ENCODE data around the gene ALDH3B1.

The ALDH3B1 gene

DNA sequence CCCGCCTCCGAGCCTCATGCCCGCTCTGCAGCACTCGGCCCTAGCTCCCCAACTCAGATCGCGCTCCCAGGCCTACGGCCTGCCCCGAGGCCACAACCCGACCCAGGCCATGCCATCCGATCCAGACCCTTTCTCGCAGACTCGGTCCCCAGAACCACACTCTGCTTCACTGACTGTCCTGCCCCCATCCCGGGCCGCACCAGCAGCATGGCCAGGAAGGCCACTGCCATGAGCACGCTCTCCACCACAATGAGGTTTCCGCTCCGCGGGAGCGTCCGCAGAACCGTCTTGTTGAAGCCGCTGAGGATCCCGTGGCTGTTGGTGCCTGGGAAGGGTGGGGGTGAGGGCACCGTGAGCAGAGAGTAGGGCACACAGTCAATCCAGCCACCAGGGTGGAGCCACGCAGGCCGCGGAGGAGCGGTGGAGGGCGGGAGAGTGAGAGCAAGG, 12.6 kb upstream of the ALDH3B1 start:
- DNase-seq = no peak

DNA sequence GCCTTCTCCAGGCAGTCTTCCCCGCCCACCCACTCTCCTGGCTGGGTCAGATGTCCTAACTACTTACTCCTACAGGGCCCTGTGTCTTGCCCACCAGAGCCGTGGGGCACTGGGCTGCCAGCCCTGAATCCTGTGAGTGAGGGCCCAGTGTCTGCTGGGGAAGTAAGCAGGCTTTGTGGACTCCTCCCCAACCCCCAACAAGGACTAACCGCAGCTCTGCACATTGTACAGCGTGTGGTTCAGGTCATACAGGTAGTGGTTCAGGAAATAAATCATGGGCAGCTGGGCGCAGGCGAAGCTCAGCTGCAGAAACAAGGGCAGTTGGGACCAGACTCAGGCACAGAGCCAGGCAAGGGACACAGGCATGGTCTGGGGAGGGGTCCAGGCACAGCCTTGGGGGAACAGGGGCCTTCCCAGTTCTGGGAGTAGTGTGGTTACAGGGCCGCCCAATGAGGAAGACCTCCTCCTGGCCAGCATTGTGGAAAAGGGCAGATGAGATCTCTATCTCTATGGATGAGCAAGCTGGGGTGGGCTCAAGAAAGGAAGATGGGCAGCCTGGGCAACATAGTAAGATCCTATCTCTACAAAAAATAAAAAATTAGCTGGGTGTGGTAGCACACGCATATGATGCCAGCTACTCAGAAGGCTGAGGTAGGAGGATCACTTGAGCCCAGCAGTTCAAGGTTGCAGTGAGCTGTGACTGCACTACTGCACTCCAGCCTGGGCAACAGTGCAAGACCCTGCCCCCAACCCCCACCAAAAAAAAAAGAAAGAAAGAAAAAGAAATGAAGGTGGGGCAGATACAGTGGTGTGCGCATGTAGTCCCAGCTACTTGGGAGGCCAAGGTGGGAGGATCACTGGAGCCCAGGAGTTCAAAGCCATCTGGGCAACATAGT, 11.7 kb upstream of the ALDH3B1 start:
- DNase-seq = no peak

- DNase-seq = no peak
Measured at GRCh38 chr11:67999201-67999629, 10.9 kb upstream of the ALDH3B1 start.

- DNase-seq = no peak
Measured at GRCh38 chr11:67999704-68000103, 10.4 kb upstream of the ALDH3B1 start.

- DNase-seq = no peak
Measured at GRCh38 chr11:68002575-68002937, 7.6 kb upstream of the ALDH3B1 start.

DNA sequence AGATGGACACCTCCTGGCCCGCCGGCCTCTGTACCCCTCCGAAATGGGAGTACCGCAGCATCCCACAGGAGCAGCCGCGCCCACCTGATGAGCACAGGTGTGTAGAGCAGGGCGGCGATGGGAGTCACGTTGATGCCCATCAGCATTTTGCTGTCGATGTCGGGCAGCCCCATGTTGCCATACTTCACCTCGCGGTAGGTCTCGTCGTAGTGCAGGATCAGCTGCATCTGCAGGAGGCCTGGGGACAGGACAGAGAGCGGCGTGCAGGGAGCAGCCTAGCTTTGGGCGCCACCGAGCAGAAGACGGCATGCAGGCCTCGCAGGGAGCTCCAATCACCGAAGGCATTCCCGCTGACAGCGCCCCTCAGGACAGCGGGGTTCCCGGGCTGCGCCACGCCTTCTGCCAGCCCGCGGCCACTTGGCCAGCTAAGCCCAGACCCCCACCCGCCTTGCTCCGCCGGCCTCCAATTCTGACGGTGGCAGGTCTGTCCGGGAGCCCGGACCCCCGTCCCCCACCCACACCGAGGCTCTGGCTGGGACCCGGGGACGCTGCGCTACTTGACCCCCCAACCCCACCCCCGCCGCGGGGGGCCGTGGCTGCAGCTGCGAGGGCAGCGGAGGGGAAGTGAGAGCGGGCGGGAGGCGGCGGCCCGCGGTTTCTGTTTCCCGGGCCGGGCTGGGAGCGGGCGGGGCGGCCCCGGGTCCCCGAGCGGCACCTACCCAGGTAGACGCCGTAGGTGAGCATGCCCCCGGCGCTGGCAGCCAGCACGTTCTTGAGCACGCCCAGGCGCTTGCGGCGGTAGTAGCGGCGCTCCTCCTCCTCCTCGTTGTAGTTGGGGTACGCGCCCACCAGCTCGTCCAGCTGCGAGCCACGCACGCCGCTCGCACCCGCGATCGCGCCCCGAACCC, 6.9 kb upstream of the ALDH3B1 start:
- no peak for DNase-seq

GRCh38 chr11:68003846-68004550, 6.1 kb upstream of the ALDH3B1 start, which contains the start of gene UNC93B1:
TSS of gene UNC93B1 (minus strand) at chr11:68004097. CDS start at chr11:68004043, 54 bp downstream.
- DNase-seq = peak; percentile 20

GRCh38 chr11:68004551-68005335, 5.4 kb upstream of the ALDH3B1 start:
- no peak for DNase-seq

DNA sequence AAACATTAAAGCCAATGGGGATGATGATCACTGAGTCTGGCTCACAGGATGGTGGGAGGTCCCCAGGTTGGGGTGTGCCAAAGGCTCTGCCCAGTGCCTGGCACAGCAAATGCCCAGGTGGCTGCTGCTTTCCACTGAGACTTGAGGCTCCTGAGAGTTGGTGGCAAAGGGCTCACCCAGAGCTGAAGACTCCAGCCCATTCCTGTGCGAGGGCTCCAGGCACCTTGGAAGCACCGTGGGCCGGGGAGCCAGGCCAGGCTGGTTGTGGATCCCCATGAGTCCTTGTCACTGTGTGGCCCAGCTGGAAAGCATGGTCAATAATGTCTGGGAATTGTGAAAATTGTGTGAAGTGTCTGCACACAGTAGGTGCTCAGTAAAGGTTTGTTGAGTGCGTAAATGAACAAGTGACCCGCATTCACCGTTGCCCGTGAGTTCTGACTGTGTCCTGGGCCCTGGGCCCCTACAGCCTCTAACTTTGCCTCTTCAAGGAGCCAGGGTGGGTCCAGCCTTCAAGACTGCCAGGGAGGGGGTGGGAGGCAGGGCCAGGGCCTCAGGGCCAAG, 3.4 kb upstream of the ALDH3B1 start:
- DNase-seq = no peak

- no peak for DNase-seq
Measured at GRCh38 chr11:68007498-68008380, 2.4 kb upstream of the ALDH3B1 start.

DNA sequence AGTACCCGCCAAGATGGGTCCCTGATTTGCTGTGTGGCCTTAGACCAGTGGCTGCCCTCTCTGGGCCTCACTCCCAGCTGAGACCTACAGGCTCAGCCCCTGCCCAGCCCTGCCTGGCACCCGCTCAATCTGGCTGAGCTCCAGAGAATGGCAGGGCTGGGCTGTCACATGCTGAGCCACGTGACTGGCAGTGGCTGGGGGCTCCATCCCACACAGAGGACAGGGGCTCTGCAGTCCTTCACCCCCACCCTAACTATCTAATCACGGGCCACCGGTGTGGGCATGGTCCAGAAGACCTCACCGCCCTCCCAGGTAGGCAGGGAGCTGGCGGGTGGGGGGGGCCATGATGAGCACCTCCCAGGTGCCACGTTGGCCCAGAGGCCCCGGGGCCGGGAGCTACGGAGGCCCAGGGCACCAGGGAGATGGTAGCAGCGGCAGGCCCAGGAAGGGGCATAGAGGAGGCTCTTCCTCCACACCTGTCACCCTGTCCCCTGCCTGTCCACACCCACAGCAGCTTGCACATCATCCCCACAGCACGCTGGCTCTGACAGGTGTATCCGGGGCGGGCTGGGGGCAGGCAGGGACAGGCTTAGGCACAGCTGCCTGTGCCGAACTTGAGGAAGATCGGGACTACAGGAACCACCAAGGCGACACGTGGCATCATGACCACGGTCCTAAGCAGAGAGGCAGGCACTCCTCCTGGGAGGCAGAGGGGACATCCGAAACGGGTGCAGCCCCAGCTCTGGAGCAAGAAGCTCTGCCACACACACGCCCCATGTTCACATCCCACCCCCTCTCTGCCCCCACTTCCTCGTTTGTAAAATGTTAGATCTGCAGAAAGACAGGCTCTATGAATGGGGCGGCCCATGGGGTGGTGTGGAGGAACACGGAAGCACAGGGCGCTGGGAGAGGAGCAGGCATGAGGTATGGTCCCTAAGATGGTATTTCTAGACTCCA, 1.5 kb upstream of the ALDH3B1 start:
- DNase-seq = peak; percentile 36

DNA sequence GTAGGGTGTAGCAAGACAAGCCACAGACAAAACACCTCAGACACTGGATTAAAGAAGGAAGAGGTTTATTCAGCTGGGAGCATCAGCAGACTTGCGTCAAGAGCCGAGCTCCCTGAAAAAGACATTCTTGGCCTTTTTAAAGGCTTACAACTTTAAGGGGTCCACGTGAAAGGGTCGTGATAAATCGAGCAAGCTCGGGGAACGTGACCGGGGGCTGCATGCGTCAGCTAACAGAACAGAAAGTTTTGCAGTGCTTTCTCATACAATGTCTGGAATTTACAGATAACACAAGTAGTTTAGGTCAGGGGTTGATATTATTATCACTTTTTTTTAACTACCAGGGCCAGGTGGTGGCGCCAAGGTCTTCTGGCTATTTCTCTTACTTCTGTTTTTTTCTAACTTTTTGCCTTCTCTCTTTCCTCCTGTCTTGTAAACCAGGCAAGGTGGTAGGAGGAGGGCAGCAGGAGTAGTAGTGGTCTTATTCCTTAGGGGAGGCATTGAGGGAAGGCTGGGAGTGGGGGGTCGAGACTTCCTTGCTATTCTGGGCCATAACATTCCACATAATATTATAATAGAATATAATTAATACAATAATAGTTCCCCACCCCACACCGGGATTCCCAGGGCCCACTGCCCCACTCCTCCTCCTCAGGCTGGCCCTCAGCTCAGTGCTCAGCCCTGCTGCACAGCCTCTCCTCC, 587 bp upstream of the ALDH3B1 start:
- DNase-seq = no peak

- DNase-seq = no peak
Measured at GRCh38 chr11:68011051-68011943, 1.2 kb downstream of the ALDH3B1 start.

- DNase-seq = no peak
Measured at GRCh38 chr11:68012044-68012842, 2.1 kb downstream of the ALDH3B1 start.

GRCh38 chr11:68012843-68013610, 2.9 kb downstream of the ALDH3B1 start:
- DNase-seq = no peak

- no peak for DNase-seq
Measured at GRCh38 chr11:68013611-68014156, 3.6 kb downstream of the ALDH3B1 start.

All from SHP77 treated with DMSO at 0.1 percent for 48 hours (cell line).